Measurements from ENCODE around the gene RNF208.
"Not testable (repeated sequence)": the region's sequence is repeated elsewhere in the genome, so short reads cannot be mapped to it uniquely, and the experiment has no call there.

RNF208 gene

GRCh38 chr9:137239541-137240200 is 17.6 kb upstream of the RNF208 start:
- DNase-seq (ENCODE audit: low spot score) = not testable (repeated sequence)

DNA sequence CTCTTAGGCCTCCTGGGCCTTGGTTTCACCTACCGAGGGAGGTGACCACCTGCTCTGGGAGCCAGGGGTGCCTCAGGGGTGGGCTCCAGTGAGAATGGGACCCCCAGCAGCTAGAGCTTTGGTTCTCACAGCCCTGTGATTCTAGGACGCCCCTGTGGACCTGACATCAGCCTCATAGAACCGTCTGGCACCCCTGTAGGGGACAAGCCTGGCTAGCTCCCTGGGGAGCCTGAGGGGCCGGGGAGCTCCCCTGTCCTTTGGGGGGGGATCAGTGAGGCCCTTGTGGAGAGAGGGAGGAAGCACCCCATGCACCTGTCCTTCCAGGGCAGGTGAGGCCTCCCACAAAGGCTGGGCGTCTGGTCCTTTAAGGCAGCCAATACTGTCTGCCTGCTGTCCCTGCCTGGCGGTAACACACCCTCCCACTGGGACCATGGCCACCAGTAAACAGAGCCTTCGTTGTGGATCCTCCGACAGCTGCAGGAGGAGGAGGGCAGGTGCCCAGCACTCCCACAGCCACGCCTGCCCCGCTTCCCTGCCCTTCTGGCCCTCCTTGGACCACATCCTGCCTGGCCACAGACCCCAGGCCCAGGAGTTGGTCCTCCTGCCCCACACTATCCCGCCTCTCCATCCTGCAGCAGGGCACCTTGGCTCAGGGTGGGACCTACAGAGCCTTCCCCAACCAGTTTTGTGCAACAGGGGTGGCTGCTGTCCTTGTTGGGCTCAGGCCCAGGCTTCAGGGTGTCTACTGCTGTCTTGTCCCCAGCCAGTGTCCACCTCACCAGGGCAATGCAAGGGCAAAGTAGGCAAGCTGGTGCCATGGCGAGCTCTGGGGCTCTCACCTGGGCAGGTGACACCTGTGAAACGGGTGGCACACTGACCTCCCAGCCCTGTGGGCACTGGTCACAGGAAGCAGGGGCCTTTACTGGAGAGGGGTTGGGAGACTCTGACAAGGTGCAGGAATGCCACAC is 16.0 kb upstream of the RNF208 start:
- peak; percentile 57 for DNase-seq (ENCODE audit: low spot score)

GRCh38 chr9:137236936-137237421 is 14.9 kb upstream of the RNF208 start:
- DNase-seq (ENCODE audit: low spot score) = no peak

DNA sequence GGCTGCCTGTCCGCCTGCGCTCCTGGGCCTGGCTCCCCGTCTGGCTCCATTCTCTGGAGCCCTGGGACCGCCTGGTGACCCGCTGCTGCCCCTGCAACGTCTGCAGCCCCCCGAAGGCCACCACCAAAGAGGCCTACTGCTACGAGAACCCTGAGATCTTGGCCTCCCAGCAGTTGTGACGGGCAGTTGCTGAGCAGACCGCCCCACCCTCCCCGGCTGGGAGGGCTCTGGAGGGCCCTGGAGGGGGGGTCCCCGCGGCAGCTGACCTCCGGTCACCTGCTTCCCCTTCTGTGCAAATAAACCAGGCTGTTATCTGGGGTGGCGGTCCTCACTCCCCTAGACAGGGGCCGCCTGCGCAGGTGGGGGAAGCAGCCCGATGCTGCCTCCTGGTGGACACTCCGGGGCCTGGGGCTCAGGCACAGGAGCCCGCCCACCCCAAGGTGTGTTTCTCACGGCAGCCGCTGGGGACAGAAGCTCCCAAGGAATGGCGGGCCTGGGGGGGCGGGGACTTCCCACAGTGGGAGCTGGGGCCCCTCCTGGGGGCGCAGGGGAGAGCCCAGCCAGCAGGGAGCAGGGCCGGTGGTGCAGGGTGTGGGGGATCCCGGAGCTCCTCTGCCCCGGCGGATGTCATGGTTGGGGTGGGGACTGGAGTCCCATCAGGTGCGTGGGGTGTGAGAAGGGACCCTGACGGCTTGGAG is 14.3 kb upstream of the RNF208 start:
- DNase-seq (ENCODE audit: low spot score) = peak; percentile 90

- DNase-seq (ENCODE audit: low spot score) = peak; percentile 68
Measured at GRCh38 chr9:137235424-137236237, 13.6 kb upstream of the RNF208 start.

DNA sequence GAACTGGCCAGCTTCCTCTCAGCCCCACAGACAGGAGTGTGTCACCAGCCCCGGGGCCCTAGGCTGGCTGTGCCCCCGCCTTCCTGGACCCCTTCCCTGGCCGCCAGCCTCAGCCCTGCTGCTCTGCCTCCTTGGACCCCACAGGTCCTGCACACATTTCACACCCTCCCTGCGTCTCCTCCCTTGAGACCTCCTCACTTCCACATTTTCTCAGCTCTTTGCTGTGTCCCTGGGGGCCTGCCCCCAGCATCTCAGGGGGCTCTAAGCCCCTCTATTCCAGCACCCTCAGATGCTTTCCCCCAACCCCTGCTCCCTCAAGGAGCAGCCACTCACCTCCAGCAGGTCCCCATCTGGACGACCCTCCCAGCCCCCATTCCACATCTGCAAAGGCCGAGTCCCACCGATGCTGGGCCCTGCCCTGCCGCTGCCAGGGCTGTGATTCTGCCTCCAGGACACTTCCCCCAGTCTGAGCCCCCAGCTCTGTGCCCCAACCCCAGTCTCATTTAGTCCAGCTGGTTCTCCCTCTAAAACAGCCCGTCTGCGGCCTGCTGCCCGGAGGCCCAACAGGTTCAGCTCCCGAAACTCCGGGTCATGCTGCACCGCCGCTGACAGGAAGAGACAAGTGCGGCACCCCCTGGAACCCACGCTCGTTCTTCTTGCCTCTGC is 12.9 kb upstream of the RNF208 start:
- DNase-seq (ENCODE audit: low spot score) = peak; percentile 61

GRCh38 chr9:137234055-137234697 is 12.1 kb upstream of the RNF208 start:
- DNase-seq (ENCODE audit: low spot score) = no peak

GRCh38 chr9:137233143-137233980 is 11.3 kb upstream of the RNF208 start:
- no peak for DNase-seq (ENCODE audit: low spot score)

- DNase-seq (ENCODE audit: low spot score) = no peak
Measured at GRCh38 chr9:137232510-137232909, 10.5 kb upstream of the RNF208 start.

DNA sequence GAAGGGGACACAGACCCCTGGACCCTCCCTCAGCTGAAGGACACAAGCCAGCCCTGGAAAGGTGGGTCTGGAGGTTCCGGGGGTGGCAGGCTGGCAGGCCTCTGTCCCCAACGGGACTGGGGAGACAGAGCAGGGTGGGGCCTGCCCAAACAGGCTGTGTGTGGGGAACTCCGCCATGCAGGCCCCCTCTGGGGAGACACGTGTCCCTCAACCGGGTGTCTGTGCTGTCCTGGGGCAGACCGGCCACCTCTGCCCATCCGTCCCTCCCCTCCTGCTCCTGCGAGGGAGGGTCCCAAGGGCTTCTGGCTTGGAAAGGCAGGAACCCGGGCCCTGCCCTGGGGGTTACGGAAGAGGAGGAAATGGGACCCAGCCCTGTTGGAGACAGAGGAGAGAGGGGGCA is 10.1 kb upstream of the RNF208 start:
- DNase-seq (ENCODE audit: low spot score) = no peak

- DNase-seq (ENCODE audit: low spot score) = no peak
Measured at GRCh38 chr9:137231372-137232039, 9.5 kb upstream of the RNF208 start.

DNA sequence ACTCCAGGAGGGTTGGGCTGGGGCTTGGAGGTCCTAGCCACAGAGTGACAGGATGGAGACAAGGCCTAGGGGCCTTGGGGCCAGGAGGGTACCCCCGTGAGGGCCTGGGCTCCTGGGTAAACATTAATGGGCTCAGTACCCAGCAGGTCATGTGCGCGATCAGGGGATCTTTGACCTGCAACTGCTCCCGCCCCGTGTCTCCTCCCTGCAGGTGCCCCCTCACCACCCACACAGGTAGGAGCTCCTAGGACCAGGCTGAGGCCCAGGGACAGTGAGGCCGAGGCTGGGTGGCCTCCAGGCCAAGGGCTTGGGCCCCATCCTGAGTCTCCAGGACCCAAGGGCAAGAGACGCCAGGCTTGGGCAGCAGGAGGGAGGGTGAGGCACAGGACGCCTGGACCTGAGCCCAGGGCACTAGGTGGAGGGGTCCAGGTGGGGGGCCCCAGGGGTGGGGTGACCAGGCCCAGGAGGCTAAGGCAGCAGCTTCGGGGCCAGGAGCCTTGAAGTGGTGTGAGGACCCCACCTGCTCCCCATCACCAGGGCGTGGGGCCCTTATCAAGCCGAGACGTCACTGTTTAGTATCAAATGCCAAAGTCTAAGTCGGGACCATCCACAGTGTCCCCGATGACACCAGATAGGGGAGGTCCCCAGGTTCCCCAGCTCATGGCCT is 8.8 kb upstream of the RNF208 start, which contains the start of gene SLC34A3:
Gene SLC34A3, plus strand, starts transcription at position 197 of the 667 bp plus-strand sequence. CDS start 802 bp downstream, outside the sequence.
- no peak for DNase-seq (ENCODE audit: low spot score)

DNA sequence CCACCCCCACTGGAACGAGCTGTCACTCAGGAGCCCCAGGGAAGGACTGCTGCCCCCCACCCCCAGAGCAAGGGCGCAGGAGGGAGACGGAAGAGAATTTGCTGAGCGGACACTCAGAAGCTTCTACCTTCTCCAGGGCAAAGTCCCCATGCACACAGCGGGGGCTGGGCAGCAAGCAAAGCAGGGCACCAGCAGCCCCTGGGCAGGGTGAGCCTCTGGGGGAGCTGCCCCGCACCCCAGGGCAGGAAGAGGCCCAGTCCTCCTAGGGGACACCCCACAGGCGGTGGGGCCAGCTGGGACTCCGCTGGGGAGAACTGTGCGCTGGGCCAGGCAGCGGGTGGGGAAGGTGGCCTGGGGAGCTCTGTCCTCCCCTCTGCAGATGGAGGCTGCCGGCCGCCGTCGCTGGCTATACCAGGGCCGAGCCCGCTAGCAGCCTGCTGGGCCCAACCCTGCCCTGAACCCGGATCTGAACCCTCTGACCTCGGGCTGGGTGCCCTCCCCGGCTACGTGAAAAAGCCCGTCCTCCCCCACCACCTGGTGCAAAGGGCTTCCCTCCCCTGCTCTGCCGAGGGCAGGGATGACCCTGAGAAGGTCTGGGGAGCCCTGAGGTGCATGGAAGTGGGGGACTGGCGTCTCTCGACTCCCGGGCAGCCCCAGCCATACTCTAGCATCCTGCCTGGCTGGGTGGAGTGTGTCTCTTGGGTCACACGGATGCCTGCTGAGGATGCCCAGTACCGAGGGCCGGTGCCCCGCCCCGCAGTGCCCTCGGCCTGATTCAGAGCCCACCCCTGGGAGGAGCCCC is 8.1 kb upstream of the RNF208 start:
- DNase-seq (ENCODE audit: low spot score) = no peak

- DNase-seq (ENCODE audit: low spot score) = no peak
Measured at GRCh38 chr9:137228968-137229896, 7.2 kb upstream of the RNF208 start.

- no peak for DNase-seq (ENCODE audit: low spot score)
Measured at GRCh38 chr9:137228506-137228967, 6.5 kb upstream of the RNF208 start.

- DNase-seq (ENCODE audit: low spot score) = no peak
Measured at GRCh38 chr9:137227853-137228505, 5.9 kb upstream of the RNF208 start.

All from NAMALWA (cell line).